Fibroblast of lung (primary cell): ENCODE data around the gene SFMBT2.

Experiments
- EZH2 ChIP-seq: IDR thresholded peaks from 2 replicates; pipeline ENCODE4 v1.5.1; 2012; ENCODE audit warnings: low read length, control low read depth, mild to moderate bottlenecking; ENCODE audit errors: missing control alignments
- TF ChIP-seq, protein P1 (sequence below), 2 donors: IDR thresholded peaks in 1 of 2; conservative IDR thresholded peaks in 1 of 2; 1 replicate in 1 of 2; 2 replicates in 1 of 2; pipeline ENCODE4 v1.5.1; 2011 to 2012; ENCODE audit warnings: low read length in 2 of 2, control low read depth in 1 of 2, inconsistent platforms in 1 of 2, low read depth in 1 of 2, mild to moderate bottlenecking in 1 of 2

- TF ChIP-seq, protein P1, sequence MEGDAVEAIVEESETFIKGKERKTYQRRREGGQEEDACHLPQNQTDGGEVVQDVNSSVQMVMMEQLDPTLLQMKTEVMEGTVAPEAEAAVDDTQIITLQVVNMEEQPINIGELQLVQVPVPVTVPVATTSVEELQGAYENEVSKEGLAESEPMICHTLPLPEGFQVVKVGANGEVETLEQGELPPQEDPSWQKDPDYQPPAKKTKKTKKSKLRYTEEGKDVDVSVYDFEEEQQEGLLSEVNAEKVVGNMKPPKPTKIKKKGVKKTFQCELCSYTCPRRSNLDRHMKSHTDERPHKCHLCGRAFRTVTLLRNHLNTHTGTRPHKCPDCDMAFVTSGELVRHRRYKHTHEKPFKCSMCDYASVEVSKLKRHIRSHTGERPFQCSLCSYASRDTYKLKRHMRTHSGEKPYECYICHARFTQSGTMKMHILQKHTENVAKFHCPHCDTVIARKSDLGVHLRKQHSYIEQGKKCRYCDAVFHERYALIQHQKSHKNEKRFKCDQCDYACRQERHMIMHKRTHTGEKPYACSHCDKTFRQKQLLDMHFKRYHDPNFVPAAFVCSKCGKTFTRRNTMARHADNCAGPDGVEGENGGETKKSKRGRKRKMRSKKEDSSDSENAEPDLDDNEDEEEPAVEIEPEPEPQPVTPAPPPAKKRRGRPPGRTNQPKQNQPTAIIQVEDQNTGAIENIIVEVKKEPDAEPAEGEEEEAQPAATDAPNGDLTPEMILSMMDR (conservative IDR thresholded peaks at IDR 0.05 in 1 of 2, IDR thresholded peaks at IDR 0.05 in 1 of 2; ENCODE audit: low read depth in 1 of 2, low read length in 2 of 2) = no peak
- no peak for TF ChIP-seq EZH2
Observed at GRCh38 chr10:7333961-7334641, 76.7 kb downstream of the SFMBT2 start.
